Karpas-422 (cell line): Measurements from ENCODE around the gene DIPK1A. TPM values are rescaled to one million over a fixed set of nuclear protein-coding genes. Genes with fewer than 3 reads are reported as not detected.

Source experiments
- DNase-seq: peaks from one replicate; pipeline ENCODE4 v3.0.0-alpha.2; 2015
- H2AFZ ChIP-seq: fragments of 200-600 bp; sonication (generic); 2 replicates; pipeline ENCODE4 v1.6.1; 2014; ENCODE audit warnings: antibody characterized with exemption, low read length, mixed read lengths
- H3K27ac ChIP-seq: fragments of 200-600 bp; sonication (generic); 2 replicates; pipeline ENCODE4 v1.5.1; 2014; ENCODE audit warnings: mild to moderate bottlenecking, low read length, moderate library complexity
- H3K27me3 ChIP-seq: fragments of 200-600 bp; sonication (generic); 2 replicates; pipeline ENCODE4 v1.6.1; 2014; ENCODE audit warnings: low read length, mixed read lengths
- H3K36me3 ChIP-seq: fragments of 200-600 bp; sonication (generic); 2 replicates; pipeline ENCODE4 v1.6.1; 2014; ENCODE audit warnings: low read length, mixed read lengths; ENCODE audit not compliant: insufficient read depth
- H3K4me1 ChIP-seq: fragments of 200-600 bp; sonication (generic); 2 replicates; pipeline ENCODE4 v1.6.1; 2014; ENCODE audit warnings: mild to moderate bottlenecking, low read length, mixed read lengths
- H3K4me2 ChIP-seq: fragments of 200-600 bp; sonication (generic); 2 replicates; pipeline ENCODE4 v1.6.1; 2014; ENCODE audit warnings: low read length, low read depth, mild to moderate bottlenecking; ENCODE audit not compliant: poor library complexity, severe bottlenecking
- H3K4me3 ChIP-seq: fragments of 200-600 bp; sonication (generic); 2 replicates; pipeline ENCODE4 v1.5.1; 2014; ENCODE audit warnings: mild to moderate bottlenecking, antibody characterized with exemption, low read length, mixed read lengths
- H3K79me2 ChIP-seq: fragments of 200-600 bp; sonication (generic); 2 replicates; pipeline ENCODE4 v1.6.1; 2014; ENCODE audit warnings: mild to moderate bottlenecking, low read length, mixed read lengths
- H3K9ac ChIP-seq: fragments of 200-600 bp; sonication (generic); 2 replicates; pipeline ENCODE4 v1.6.0; 2014; ENCODE audit warnings: low read length
- H3K9me2 ChIP-seq: fragments of 200-600 bp; sonication (generic), shearing (Covaris generic); replicated peaks from 2 replicates; pipeline ENCODE4 v1.6.0; 2014; ENCODE audit warnings: mild to moderate bottlenecking, low read length, moderate library complexity; ENCODE audit not compliant: insufficient read depth
- H3K9me3 ChIP-seq: fragments of 300-700, 200-600 bp; sonication (generic); 2 replicates; pipeline ENCODE4 v1.6.1; 2014; ENCODE audit warnings: low read length, mixed read lengths
- H4K20me1 ChIP-seq: fragments of 200-600 bp; sonication (generic); 2 replicates; pipeline ENCODE4 v1.6.1; 2014; ENCODE audit warnings: mild to moderate bottlenecking, antibody characterized with exemption, low read length, low read depth; ENCODE audit not compliant: insufficient read depth
- total RNA-seq: library from RNA; depleted of rRNA; stranded (reverse); fragments of >200 nt; shearing (Covaris generic); gene quantifications from 2 replicates; pipeline ENCODE4 v1.2.3, GENCODE V29; 2014; ENCODE audit warnings: low replicate concordance; rRNA removed

DIPK1A gene
- total RNA-seq, result 0.61 and 1.7 TPM in 2 replicates

- no peaks in the 10 kb centered on the region for H3K79me2 ChIP-seq
- peak within 1 kb of the TSS; percentile 72 for H3K4me3 ChIP-seq
- peaks cover 30% of the 10 kb centered on the region for H3K4me1 ChIP-seq
- H3K4me2 ChIP-seq, result peak within 1 kb of the TSS; percentile 84
- H3K27me3 ChIP-seq, result no peaks in the 10 kb centered on the region
- DNase-seq, result peak; percentile 73
- H3K9me3 ChIP-seq, result no peaks in the 10 kb centered on the region
- H3K27ac ChIP-seq, result no peak within 1 kb of the TSS
- H3K9ac ChIP-seq, result peak within 1 kb of the TSS; percentile 73
- no peaks in the 10 kb centered on the region for H4K20me1 ChIP-seq
- peak within 1 kb of the TSS; percentile 86; the same call in 1 of the 2 replicates for H2AFZ ChIP-seq
- H3K36me3 ChIP-seq, result no peaks in the 10 kb centered on the region
- no peaks in the 10 kb centered on the region for H3K9me2 ChIP-seq
Measured at GRCh38 chr1:92961131-92961895, at the start of gene DIPK1A. Gene DIPK1A, minus strand, starts transcription at chr1:92961462. Its CDS starts 33 bp downstream, at chr1:92961429.

GRCh38 chr1:93007941-93008577 is 46.8 kb upstream of the DIPK1A start:
- Histone ChIP-seq H3K27me3 (no peaks in the 10 kb centered on the region), H3K9me2 (no peaks in the 10 kb centered on the region), H3K4me2 (no peak overlapping the region), H3K79me2 (no peaks in the 10 kb centered on the region), H3K4me1 (peaks cover 31% of the 10 kb centered on the region), H3K9me3 (no peaks in the 10 kb centered on the region), H3K27ac (no peak overlapping the region), H3K36me3 (no peaks in the 10 kb centered on the region), H4K20me1 (no peaks in the 10 kb centered on the region), H2AFZ (no peak overlapping the region), H3K4me3 (no peak overlapping the region), H3K9ac (no peak overlapping the region)
- DNase-seq, result no peak

- H3K9me3 ChIP-seq, result no peaks in the 10 kb centered on the region
- H3K36me3 ChIP-seq, result no peaks in the 10 kb centered on the region
- H3K4me1 ChIP-seq, result peaks cover 43% of the 10 kb centered on the region
- peak overlapping the region; percentile 41; the same call in 1 of the 2 replicates for H2AFZ ChIP-seq
- no peaks in the 10 kb centered on the region for H4K20me1 ChIP-seq
- peak overlapping the region; percentile 88 for H3K27ac ChIP-seq
- H3K4me2 ChIP-seq, result peak overlapping the region; percentile 64
- H3K27me3 ChIP-seq, result no peaks in the 10 kb centered on the region
- peak; percentile 70 for DNase-seq
- no peaks in the 10 kb centered on the region for H3K79me2 ChIP-seq
- peak overlapping the region; percentile 21 for H3K9ac ChIP-seq
- H3K4me3 ChIP-seq, result 0 out of 2 replicates have a peak overlapping the region, but pooled peaks have one; percentile 20
- no peaks in the 10 kb centered on the region for H3K9me2 ChIP-seq
Measured at GRCh38 chr1:93005252-93005598, 44.0 kb upstream of the DIPK1A start.

GRCh38 chr1:93004566-93005251 is 43.4 kb upstream of the DIPK1A start:
- no peaks in the 10 kb centered on the region for H3K27me3 ChIP-seq
- no peaks in the 10 kb centered on the region for H4K20me1 ChIP-seq
- no peak for DNase-seq
- peaks cover 43% of the 10 kb centered on the region for H3K4me1 ChIP-seq
- peak overlapping the region; percentile 21 for H3K9ac ChIP-seq
- no peaks in the 10 kb centered on the region for H3K79me2 ChIP-seq
- peak overlapping the region; percentile 64 for H3K4me2 ChIP-seq
- peak overlapping the region; percentile 88 for H3K27ac ChIP-seq
- H3K9me3 ChIP-seq, result no peaks in the 10 kb centered on the region
- H3K36me3 ChIP-seq, result no peaks in the 10 kb centered on the region
- peak overlapping the region; percentile 41; the same call in 1 of the 2 replicates for H2AFZ ChIP-seq
- no peaks in the 10 kb centered on the region for H3K9me2 ChIP-seq
- 0 out of 2 replicates have a peak overlapping the region, but pooled peaks have one; percentile 20 for H3K4me3 ChIP-seq

- H3K4me3 ChIP-seq, result no peak overlapping the region
- H3K27me3 ChIP-seq, result no peaks in the 10 kb centered on the region
- no peak for DNase-seq
- H3K27ac ChIP-seq, result peak overlapping the region; percentile 88
- no peaks in the 10 kb centered on the region for H3K79me2 ChIP-seq
- H3K9me3 ChIP-seq, result no peaks in the 10 kb centered on the region
- H4K20me1 ChIP-seq, result no peaks in the 10 kb centered on the region
- H2AFZ ChIP-seq, result 0 out of 2 replicates have a peak overlapping the region, but pooled peaks have one; percentile 14
- H3K4me2 ChIP-seq, result no peak overlapping the region
- H3K9ac ChIP-seq, result no peak overlapping the region
- no peaks in the 10 kb centered on the region for H3K36me3 ChIP-seq
- no peaks in the 10 kb centered on the region for H3K9me2 ChIP-seq
- H3K4me1 ChIP-seq, result peaks cover 43% of the 10 kb centered on the region
Measured at GRCh38 chr1:93003981-93004380, 42.7 kb upstream of the DIPK1A start.

GRCh38 chr1:93002781-93003180 is 41.5 kb upstream of the DIPK1A start:
- peak overlapping the region; percentile 60; the same call in 1 of the 2 replicates for H2AFZ ChIP-seq
- H4K20me1 ChIP-seq, result no peaks in the 10 kb centered on the region
- no peak overlapping the region; the same call in 1 of the 2 replicates for H3K27ac ChIP-seq
- H3K9me3 ChIP-seq, result no peaks in the 10 kb centered on the region
- H3K79me2 ChIP-seq, result no peaks in the 10 kb centered on the region
- H3K4me3 ChIP-seq, result no peak overlapping the region
- peak overlapping the region; percentile 11 for H3K4me2 ChIP-seq
- no peak for DNase-seq
- H3K9ac ChIP-seq, result no peak overlapping the region; the same call in 1 of the 2 replicates
- H3K9me2 ChIP-seq, result no peaks in the 10 kb centered on the region
- H3K36me3 ChIP-seq, result no peaks in the 10 kb centered on the region
- no peaks in the 10 kb centered on the region for H3K27me3 ChIP-seq
- H3K4me1 ChIP-seq, result peaks cover 43% of the 10 kb centered on the region

GRCh38 chr1:93001893-93002292 is 40.6 kb upstream of the DIPK1A start:
- no peaks in the 10 kb centered on the region for H3K36me3 ChIP-seq
- H3K4me1 ChIP-seq, result peaks cover 43% of the 10 kb centered on the region
- H3K9me2 ChIP-seq, result no peaks in the 10 kb centered on the region
- no peaks in the 10 kb centered on the region for H4K20me1 ChIP-seq
- no peak for DNase-seq
- no peak overlapping the region for H3K4me3 ChIP-seq
- H3K27me3 ChIP-seq, result no peaks in the 10 kb centered on the region
- H3K9me3 ChIP-seq, result no peaks in the 10 kb centered on the region
- H3K27ac ChIP-seq, result no peak overlapping the region
- no peak overlapping the region for H3K9ac ChIP-seq
- 0 out of 2 replicates have a peak overlapping the region, but pooled peaks have one; percentile 60 for H2AFZ ChIP-seq
- no peak overlapping the region for H3K4me2 ChIP-seq
- H3K79me2 ChIP-seq, result no peaks in the 10 kb centered on the region
